Neural progenitor cell (in vitro differentiated cells): ENCODE data around the gene GPD2. TPM values are rescaled to one million over a fixed set of nuclear protein-coding genes. Genes with fewer than 3 reads are reported as not detected.

Experiments
- DNase-seq: peaks from one replicate; pipeline ENCODE4 v3.0.0-alpha.2; 2016; ENCODE audit warnings: low spot score
- H2AFZ ChIP-seq: fragments of 200-600 bp; sonication (generic); replicated peaks from 2 replicates; pipeline ENCODE4 v1.6.1; 2016; ENCODE audit warnings: antibody characterized with exemption
- H3F3A ChIP-seq: fragments of 200-600 bp; sonication (generic); 2 replicates; pipeline ENCODE4 v1.6.1; 2016; ENCODE audit warnings: antibody characterized with exemption, low read depth
- H3K27ac ChIP-seq: fragments of 200-600 bp; sonication (generic); 2 replicates; pipeline ENCODE4 v1.5.1; 2016; ENCODE audit warnings: mild to moderate bottlenecking
- H3K27me3 ChIP-seq: fragments of 200-600 bp; sonication (generic); 2 replicates; pipeline ENCODE4 v1.6.1; 2016; ENCODE audit warnings: mild to moderate bottlenecking, moderate library complexity
- H3K36me3 ChIP-seq: fragments of 200-600 bp; sonication (generic); 2 replicates; pipeline ENCODE4 v1.5.1; 2016
- H3K4me1 ChIP-seq: fragments of 200-600 bp; sonication (generic); 2 replicates; pipeline ENCODE4 v1.6.1; 2016; ENCODE audit warnings: mixed run types
- H3K4me2 ChIP-seq: fragments of 200-600 bp; sonication (generic); 2 replicates; pipeline ENCODE4 v1.6.1; 2016
- H3K4me3 ChIP-seq: fragments of 200-600 bp; sonication (generic); 2 replicates; pipeline ENCODE4 v1.5.1; 2016
- H3K79me2 ChIP-seq: fragments of 200-600 bp; sonication (generic); 2 replicates; pipeline ENCODE4 v1.6.1; 2016; ENCODE audit warnings: low read depth
- H3K9ac ChIP-seq: fragments of 200-600 bp; sonication (generic); 2 replicates; pipeline ENCODE4 v1.6.1; 2016
- H3K9me3 ChIP-seq: fragments of 200-600 bp; sonication (generic); 2 replicates; pipeline ENCODE4 v1.5.1; 2016; ENCODE audit warnings: low read depth
- H4K20me1 ChIP-seq: fragments of 200-600 bp; sonication (generic); 2 replicates; pipeline ENCODE4 v1.6.1; 2016; ENCODE audit warnings: low read depth
- H3K27ac Mint-ChIP-seq: 3 replicates; pipeline ENCODE4 v1.8.0; 2021; ENCODE audit warnings: mixed read lengths
- H3K27me3 Mint-ChIP-seq: 2 replicates; pipeline ENCODE4 v1.8.0; 2022; ENCODE audit warnings: low read depth, mild to moderate bottlenecking, inconsistent platforms, moderate library complexity, mixed read lengths; ENCODE audit not compliant: insufficient read depth
- H3K36me3 Mint-ChIP-seq: 3 replicates; pipeline ENCODE4 v1.8.0; 2021; ENCODE audit warnings: mixed read lengths
- H3K4me1 Mint-ChIP-seq: 3 replicates; pipeline ENCODE4 v1.8.0; 2021; ENCODE audit warnings: mixed read lengths
- H3K4me3 Mint-ChIP-seq: 3 replicates; pipeline ENCODE4 v1.8.0; 2021; ENCODE audit warnings: mild to moderate bottlenecking, moderate library complexity, mixed read lengths
- H3K9me3 Mint-ChIP-seq: 3 replicates; pipeline ENCODE4 v1.8.0; 2020; ENCODE audit warnings: mixed read lengths
- EZH2 ChIP-seq: fragments of 200-600 bp; sonication (generic); IDR thresholded peaks from 2 replicates; pipeline ENCODE4 v1.6.1; 2017; ENCODE audit warnings: antibody characterized with exemption, mild to moderate bottlenecking, moderate library complexity
- EZH2phosphoT487 ChIP-seq: fragments of 200-600 bp; sonication (generic); IDR thresholded peaks from 2 replicates; pipeline ENCODE4 v1.6.1; 2017; ENCODE audit warnings: antibody characterized with exemption
- total RNA-seq: library from RNA; depleted of rRNA; stranded (reverse); fragments of >200 nt; gene quantifications from 2 replicates; pipeline ENCODE4 v1.2.3, GENCODE V29; 2015; ENCODE audit warnings: low replicate concordance
- TF ChIP-seq, protein P1 (sequence below): fragments of 200-600 bp; sonication (generic); IDR thresholded peaks from 2 replicates; pipeline ENCODE4 v1.5.1; 2017; ENCODE audit warnings: antibody characterized with exemption, mild to moderate bottlenecking

Gene GPD2
- total RNA-seq, 1 donor from 2014 or later: 176 TPM

GRCh38 chr2:156430236-156430979, 5.8 kb upstream of the GPD2 start:
- H3K27ac ChIP-seq: no peak overlapping the region
- H2AFZ ChIP-seq: peak overlapping the region; percentile 26
- H3K9me3 Mint-ChIP-seq: no peaks in the 10 kb centered on the region
- H3K27me3 ChIP-seq: no peaks in the 10 kb centered on the region
- H3K4me2 ChIP-seq: no peak overlapping the region
- H3K4me3 Mint-ChIP-seq: no peak overlapping the region
- H3K4me3 ChIP-seq: no peak overlapping the region
- no peaks in the 10 kb centered on the region for H3K36me3 Mint-ChIP-seq
- DNase-seq: no peak
- no peak overlapping the region for H3K9ac ChIP-seq
- peaks cover 6% of the 10 kb centered on the region for H3F3A ChIP-seq
- TF ChIP-seq, protein P1, sequence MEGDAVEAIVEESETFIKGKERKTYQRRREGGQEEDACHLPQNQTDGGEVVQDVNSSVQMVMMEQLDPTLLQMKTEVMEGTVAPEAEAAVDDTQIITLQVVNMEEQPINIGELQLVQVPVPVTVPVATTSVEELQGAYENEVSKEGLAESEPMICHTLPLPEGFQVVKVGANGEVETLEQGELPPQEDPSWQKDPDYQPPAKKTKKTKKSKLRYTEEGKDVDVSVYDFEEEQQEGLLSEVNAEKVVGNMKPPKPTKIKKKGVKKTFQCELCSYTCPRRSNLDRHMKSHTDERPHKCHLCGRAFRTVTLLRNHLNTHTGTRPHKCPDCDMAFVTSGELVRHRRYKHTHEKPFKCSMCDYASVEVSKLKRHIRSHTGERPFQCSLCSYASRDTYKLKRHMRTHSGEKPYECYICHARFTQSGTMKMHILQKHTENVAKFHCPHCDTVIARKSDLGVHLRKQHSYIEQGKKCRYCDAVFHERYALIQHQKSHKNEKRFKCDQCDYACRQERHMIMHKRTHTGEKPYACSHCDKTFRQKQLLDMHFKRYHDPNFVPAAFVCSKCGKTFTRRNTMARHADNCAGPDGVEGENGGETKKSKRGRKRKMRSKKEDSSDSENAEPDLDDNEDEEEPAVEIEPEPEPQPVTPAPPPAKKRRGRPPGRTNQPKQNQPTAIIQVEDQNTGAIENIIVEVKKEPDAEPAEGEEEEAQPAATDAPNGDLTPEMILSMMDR: no peak
- no peak for TF ChIP-seq EZH2
- no peak for TF ChIP-seq EZH2phosphoT487
- no peaks in the 10 kb centered on the region for H4K20me1 ChIP-seq
- H3K27ac Mint-ChIP-seq: no peak overlapping the region
- H3K4me1 ChIP-seq: peaks cover 5% of the 10 kb centered on the region
- no peaks in the 10 kb centered on the region for H3K9me3 ChIP-seq
- no peaks in the 10 kb centered on the region for H3K79me2 ChIP-seq
- no peaks in the 10 kb centered on the region for H3K36me3 ChIP-seq
- H3K27me3 Mint-ChIP-seq: peaks cover 6% of the 10 kb centered on the region
- peaks cover 3% of the 10 kb centered on the region for H3K4me1 Mint-ChIP-seq

DNA sequence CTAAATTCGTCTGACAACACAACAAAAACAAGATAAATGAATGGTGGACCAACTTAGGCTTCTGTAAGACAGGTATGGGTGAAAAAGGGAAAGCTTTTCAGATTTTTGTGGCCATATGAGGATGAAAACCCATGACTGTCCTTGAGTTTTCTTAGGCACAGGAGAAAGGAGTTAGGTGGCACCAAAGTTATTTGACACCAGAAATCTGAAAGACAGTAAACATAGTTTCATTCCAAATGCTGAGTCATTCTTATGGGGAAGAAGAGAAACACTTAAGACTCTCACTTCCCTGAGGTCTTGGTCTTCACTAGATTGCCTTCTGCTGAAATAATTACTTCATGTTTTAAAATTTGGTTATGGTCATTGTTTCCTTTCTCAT, 5.2 kb upstream of the GPD2 start:
- TF ChIP-seq EZH2phosphoT487: no peak
- peaks cover 5% of the 10 kb centered on the region for H3K4me1 ChIP-seq
- no peak overlapping the region for H3K9ac ChIP-seq
- H3K9me3 ChIP-seq: no peaks in the 10 kb centered on the region
- H3K9me3 Mint-ChIP-seq: no peaks in the 10 kb centered on the region
- no peak overlapping the region for H3K27ac ChIP-seq
- peaks cover 12% of the 10 kb centered on the region for H3F3A ChIP-seq
- peak overlapping the region; percentile 26 for H2AFZ ChIP-seq
- peaks cover 3% of the 10 kb centered on the region for H3K4me1 Mint-ChIP-seq
- no peak overlapping the region for H3K4me2 ChIP-seq
- H3K4me3 Mint-ChIP-seq: no peak overlapping the region
- no peak overlapping the region for H3K4me3 ChIP-seq
- H3K36me3 ChIP-seq: no peaks in the 10 kb centered on the region
- peaks cover 6% of the 10 kb centered on the region for H3K27me3 Mint-ChIP-seq
- H4K20me1 ChIP-seq: no peaks in the 10 kb centered on the region
- no peak overlapping the region for H3K27ac Mint-ChIP-seq
- DNase-seq: no peak
- no peaks in the 10 kb centered on the region for H3K36me3 Mint-ChIP-seq
- no peaks in the 10 kb centered on the region for H3K27me3 ChIP-seq
- H3K79me2 ChIP-seq: no peaks in the 10 kb centered on the region

DNA sequence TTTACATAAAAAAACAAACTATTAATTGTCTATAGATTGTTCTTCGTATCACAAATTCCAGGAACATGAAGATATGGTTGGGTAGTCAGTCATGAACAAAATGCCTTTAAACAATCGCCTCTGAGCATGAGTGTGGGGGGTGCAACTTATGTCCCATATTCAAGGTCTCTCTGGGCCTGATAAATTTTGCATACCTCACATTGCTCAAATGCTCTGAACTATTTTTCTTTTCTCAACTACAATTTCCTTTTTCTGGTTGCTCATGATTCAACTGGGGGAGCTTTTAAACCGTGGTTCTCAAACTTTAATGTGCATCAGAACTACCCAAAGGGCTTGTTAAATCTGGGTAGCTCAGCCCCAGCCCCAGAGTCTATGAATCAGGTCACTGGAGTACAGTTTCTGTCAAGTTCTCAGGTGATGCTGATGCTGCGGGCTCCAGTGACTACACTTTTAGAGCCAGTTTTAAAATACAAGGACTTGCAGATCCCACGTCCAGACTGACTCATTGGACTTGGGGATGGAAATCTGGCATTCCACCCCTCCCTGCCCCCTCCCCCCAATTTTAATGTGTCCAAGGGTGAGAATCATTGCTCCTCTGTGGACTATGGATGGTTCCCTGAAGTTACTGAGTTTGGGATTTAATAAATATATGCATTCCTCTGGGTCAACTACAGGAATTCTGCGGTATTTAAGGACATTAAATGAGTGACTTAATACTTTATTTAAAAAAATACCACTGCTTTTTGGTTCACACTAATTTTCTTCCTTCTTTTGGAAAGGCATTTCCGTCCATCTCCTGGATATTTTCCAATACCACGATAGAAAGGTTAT, 1.5 kb upstream of the GPD2 start:
- H3K79me2 ChIP-seq: peaks cover 27% of the 10 kb centered on the region
- Mint-ChIP-seq H3K4me1 (peaks cover 18% of the 10 kb centered on the region), H3K9me3 (peaks cover 2% of the 10 kb centered on the region), H3K36me3 (peaks cover 2% of the 10 kb centered on the region), H3K27me3 (peaks cover 8% of the 10 kb centered on the region), H3K4me3 (peak overlapping the region; percentile 83), H3K27ac (no peak overlapping the region)
- peaks cover 23% of the 10 kb centered on the region for H3F3A ChIP-seq
- no peak overlapping the region for H3K9ac ChIP-seq
- no peaks in the 10 kb centered on the region for H3K36me3 ChIP-seq
- peak overlapping the region; percentile 50 for H3K4me3 ChIP-seq
- peaks cover 28% of the 10 kb centered on the region for H3K4me1 ChIP-seq
- H3K9me3 ChIP-seq: no peaks in the 10 kb centered on the region
- H2AFZ ChIP-seq: no peak overlapping the region
- no peak overlapping the region for H3K27ac ChIP-seq
- no peaks in the 10 kb centered on the region for H3K27me3 ChIP-seq
- no peaks in the 10 kb centered on the region for H4K20me1 ChIP-seq
- DNase-seq: peak; percentile 2
- peak overlapping the region; percentile 87 for H3K4me2 ChIP-seq
- TF ChIP-seq EZH2: no peak
- TF ChIP-seq EZH2phosphoT487: no peak
- TF ChIP-seq, protein P1: no peak
